Mucosa of rectum (tissue), 2 donors: ENCODE data around the gene KLHDC8A.

Experiments used
- H3K27ac ChIP-seq, 2 donors: one replicate each; pipeline ENCODE4 v1.7.0; 2013; ENCODE audit warnings: inconsistent platforms in 2 of 2, low read depth in 2 of 2, low read length in 2 of 2
- H3K27me3 ChIP-seq, 2 donors: one replicate each; pipeline ENCODE4 v1.7.0; 2013; ENCODE audit warnings: low read length in 2 of 2; ENCODE audit not compliant: control insufficient read depth in 2 of 2, insufficient read depth in 2 of 2
- H3K36me3 ChIP-seq, 2 donors: one replicate each; pipeline ENCODE4 v1.7.0; 2013; ENCODE audit warnings: low read length in 2 of 2; ENCODE audit not compliant: control insufficient read depth in 2 of 2, insufficient read depth in 2 of 2
- H3K4me1 ChIP-seq, 2 donors: one replicate each; pipeline ENCODE4 v1.7.0; 2013; ENCODE audit warnings: low read length in 2 of 2, mild to moderate bottlenecking in 1 of 2; ENCODE audit not compliant: control insufficient read depth in 2 of 2, insufficient read depth in 2 of 2
- H3K4me3 ChIP-seq, 2 donors: one replicate each; pipeline ENCODE4 v1.7.0; 2013; ENCODE audit warnings: low read length in 2 of 2
- H3K9ac ChIP-seq, 2 donors: one replicate each; pipeline ENCODE4 v1.7.0; 2013; ENCODE audit warnings: low read length in 2 of 2, low read depth in 1 of 2, mild to moderate bottlenecking in 1 of 2
- H3K9me3 ChIP-seq, 2 donors: one replicate each; pipeline ENCODE4 v1.7.0; 2013; ENCODE audit warnings: low read length in 2 of 2; ENCODE audit not compliant: control insufficient read depth in 2 of 2
- donor health status: healthy.
- donor health status: Normal muscosa, but diverticular disease.

The KLHDC8A gene

DNA sequence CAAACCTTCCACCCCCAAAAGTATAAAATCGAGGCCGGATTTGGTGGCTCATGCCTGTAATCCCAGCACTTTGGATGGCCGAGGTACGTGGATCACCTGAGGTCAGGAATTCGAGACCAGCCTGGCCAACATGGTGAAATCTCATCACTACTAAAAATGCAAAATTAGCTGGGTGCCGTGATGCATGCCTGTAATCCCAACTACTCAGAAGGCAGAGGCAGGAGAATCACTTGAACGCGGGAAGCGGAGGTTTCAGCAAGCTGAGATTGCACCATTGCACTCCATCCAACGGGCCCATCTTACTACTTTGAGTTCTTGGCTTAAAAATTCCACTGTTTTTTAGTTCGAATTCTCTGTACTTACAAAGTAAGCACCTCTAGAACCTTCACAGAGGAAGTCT is 11.0 kb downstream of the KLHDC8A start:
- H3K4me3 ChIP-seq: no peak overlapping the region
- no peak overlapping the region for H3K27ac ChIP-seq
- H3K36me3 ChIP-seq: no peaks in the 10 kb centered on the region
- peaks cover 7 to 10% of the 10 kb centered on the region in 2 donors for H3K4me1 ChIP-seq
- no peak overlapping the region for H3K9ac ChIP-seq
- H3K27me3 ChIP-seq: peaks cover 18 to 26% of the 10 kb centered on the region in 2 donors
- no peaks in the 10 kb centered on the region for H3K9me3 ChIP-seq

DNA sequence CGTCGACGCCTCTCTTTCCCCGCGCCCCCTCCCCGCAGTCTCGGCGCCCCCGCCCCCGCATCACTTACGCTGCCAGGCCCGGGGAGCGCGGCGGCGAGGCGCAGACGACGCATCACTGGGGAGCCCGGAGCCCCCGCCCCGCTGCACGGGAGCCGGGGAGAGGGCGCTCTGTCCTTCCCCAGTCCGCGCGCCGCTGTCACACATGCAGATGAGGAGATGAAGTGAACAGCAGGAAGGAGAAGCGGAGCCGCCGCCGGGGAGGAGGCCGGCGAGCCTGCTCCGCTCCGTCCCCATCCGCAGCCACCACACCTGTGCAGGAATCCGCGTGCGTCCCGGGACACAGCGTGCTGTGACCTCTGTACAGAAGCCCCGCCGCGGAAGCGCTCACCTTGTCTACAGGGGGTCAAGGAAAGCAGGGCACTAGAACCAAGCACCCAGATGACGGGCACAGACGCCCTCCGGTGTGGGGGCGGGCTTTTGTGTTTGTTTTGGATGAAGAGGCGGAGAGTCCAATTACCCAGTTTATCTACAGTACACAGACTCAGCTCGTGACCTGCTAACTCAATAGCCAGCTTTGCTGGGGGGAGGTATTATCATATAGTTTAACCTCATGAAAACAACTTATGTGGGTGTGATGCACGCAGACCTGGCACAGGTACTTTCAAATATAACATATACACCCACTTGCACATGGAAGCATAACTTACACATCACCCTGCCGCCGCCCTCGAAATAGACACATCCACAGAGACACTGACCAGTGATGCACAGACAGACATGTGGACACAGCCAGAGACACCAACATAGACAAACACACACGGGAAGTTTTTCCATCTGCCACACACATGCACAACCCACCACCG is 12.4 kb downstream of the KLHDC8A start:
- H3K9me3 ChIP-seq: no peaks in the 10 kb centered on the region
- H3K4me1 ChIP-seq: peaks cover 6 to 7% of the 10 kb centered on the region in 2 donors
- no peaks in the 10 kb centered on the region for H3K36me3 ChIP-seq
- peak overlapping the region in 1 of 2 donors; percentile 37 for H3K4me3 ChIP-seq
- peaks cover 18 to 26% of the 10 kb centered on the region in 2 donors for H3K27me3 ChIP-seq
- no peak overlapping the region for H3K27ac ChIP-seq
- H3K9ac ChIP-seq: no peak overlapping the region

GRCh38 chr1:205343431-205344065 is 13.2 kb downstream of the KLHDC8A start:
- Histone ChIP-seq H3K9ac (no peak overlapping the region), H3K36me3 (no peaks in the 10 kb centered on the region), H3K27ac (no peak overlapping the region), H3K4me1 (peaks cover 3 to 7% of the 10 kb centered on the region in 2 donors), H3K4me3 (peak overlapping the region in 1 of 2 donors; percentile 3), H3K27me3 (peaks cover 20 to 26% of the 10 kb centered on the region in 2 donors), H3K9me3 (no peaks in the 10 kb centered on the region)

- Histone ChIP-seq H3K36me3 (no peaks in the 10 kb centered on the region), H3K9me3 (no peaks in the 10 kb centered on the region), H3K9ac (no peak overlapping the region), H3K4me3 (no peak overlapping the region), H3K27ac (no peak overlapping the region), H3K27me3 (peaks cover 20 to 26% of the 10 kb centered on the region in 2 donors), H3K4me1 (peaks cover 3 to 7% of the 10 kb centered on the region in 2 donors)
These were observed 13.7 kb downstream of the KLHDC8A start for GRCh38 chr1:205342986-205343385.

DNA sequence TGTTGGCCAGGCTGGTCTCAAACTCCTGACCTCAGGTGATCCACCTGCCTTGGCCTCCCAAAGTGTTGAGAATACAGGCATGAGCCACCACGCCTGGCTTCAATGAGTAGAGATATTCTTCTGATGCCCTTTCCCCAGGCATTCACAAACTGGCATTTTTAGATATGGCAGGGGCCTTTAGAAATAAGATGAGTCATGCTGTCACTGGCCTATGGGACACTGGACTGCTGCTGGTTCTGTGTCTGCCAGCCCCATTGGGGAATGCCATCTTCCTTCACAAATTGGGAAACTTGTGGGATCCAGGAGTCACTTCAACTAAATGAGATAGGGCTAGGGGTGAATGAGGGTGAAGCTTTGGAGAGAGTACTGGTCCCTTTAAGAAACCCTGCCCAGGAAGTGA is 16.0 kb downstream of the KLHDC8A start:
- H3K27ac ChIP-seq: no peak overlapping the region
- no peak overlapping the region for H3K9ac ChIP-seq
- peaks cover 3 to 7% of the 10 kb centered on the region in 2 donors for H3K4me1 ChIP-seq
- peaks cover 13 to 19% of the 10 kb centered on the region in 2 donors for H3K27me3 ChIP-seq
- H3K4me3 ChIP-seq: no peak overlapping the region
- no peaks in the 10 kb centered on the region for H3K9me3 ChIP-seq
- no peaks in the 10 kb centered on the region for H3K36me3 ChIP-seq

GRCh38 chr1:205339717-205340116 is 17.0 kb downstream of the KLHDC8A start:
- Histone ChIP-seq H3K36me3 (no peaks in the 10 kb centered on the region), H3K9ac (no peak overlapping the region), H3K27ac (no peak overlapping the region), H3K4me1 (peaks cover 3 to 7% of the 10 kb centered on the region in 2 donors), H3K4me3 (no peak overlapping the region), H3K9me3 (no peaks in the 10 kb centered on the region), H3K27me3 (peaks cover 9 to 13% of the 10 kb centered on the region in 2 donors)

DNA sequence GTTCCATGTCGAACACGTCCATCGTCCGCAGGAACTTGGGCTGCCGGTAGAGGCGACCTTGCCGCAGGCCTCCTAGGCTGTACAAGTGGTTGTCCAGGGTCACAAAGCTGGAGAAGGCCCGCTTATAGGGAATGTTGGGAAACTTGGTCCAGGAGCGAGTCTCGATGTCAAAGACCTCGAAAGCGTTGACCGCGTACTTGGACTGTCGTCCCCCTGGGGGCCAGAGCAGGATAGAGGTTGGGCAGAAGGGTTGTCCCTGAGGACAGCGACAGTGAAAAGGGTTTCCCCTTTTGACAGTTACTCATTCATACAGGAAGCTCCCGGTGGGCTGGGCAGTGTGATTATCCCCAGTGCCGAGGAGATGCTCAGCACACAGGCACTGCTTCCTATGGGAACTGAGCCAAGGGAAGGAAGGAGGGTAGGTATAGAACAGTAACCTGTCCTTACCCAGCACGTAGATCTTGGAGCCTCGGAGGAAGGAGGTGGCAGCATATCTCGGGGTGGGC is 17.5 kb downstream of the KLHDC8A start:
- Histone ChIP-seq H3K9me3 (no peaks in the 10 kb centered on the region), H3K27me3 (peaks cover 5 to 8% of the 10 kb centered on the region in 2 donors), H3K9ac (no peak overlapping the region), H3K27ac (no peak overlapping the region), H3K36me3 (no peaks in the 10 kb centered on the region), H3K4me3 (no peak overlapping the region), H3K4me1 (peaks cover 2 to 3% of the 10 kb centered on the region in 2 donors)

GRCh38 chr1:205338011-205338410 is 18.7 kb downstream of the KLHDC8A start:
- H3K9ac ChIP-seq: no peak overlapping the region
- H3K9me3 ChIP-seq: no peaks in the 10 kb centered on the region
- peaks cover 2% of the 10 kb centered on the region in 2 donors for H3K27me3 ChIP-seq
- no peaks in the 10 kb centered on the region for H3K4me1 ChIP-seq
- no peaks in the 10 kb centered on the region for H3K36me3 ChIP-seq
- H3K27ac ChIP-seq: no peak overlapping the region
- no peak overlapping the region for H3K4me3 ChIP-seq

DNA sequence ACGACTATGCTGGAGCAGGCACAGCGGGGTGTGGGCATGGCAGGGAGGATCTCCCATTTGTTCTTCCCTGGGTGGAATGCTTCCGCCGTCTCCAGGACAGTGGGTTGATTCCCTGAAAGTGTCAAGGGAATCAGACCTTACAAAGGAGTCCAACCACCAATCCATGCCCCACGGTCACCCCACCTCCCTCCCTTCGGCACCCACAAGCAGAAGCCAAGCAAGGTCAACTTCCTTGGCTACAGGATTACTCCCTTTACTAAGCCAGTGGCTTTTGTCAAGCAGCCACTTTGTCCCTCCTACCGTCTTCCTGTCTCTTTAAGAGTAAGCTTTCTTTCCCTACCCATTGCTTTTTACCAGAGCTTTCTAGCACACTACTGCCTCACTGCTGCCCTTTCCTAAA is 19.2 kb downstream of the KLHDC8A start:
- Histone ChIP-seq H3K27me3 (peaks cover 0 to 2% of the 10 kb centered on the region in 2 donors), H3K4me1 (no peaks in the 10 kb centered on the region), H3K27ac (no peak overlapping the region), H3K9ac (no peak overlapping the region), H3K9me3 (no peaks in the 10 kb centered on the region), H3K36me3 (no peaks in the 10 kb centered on the region), H3K4me3 (no peak overlapping the region)

DNA sequence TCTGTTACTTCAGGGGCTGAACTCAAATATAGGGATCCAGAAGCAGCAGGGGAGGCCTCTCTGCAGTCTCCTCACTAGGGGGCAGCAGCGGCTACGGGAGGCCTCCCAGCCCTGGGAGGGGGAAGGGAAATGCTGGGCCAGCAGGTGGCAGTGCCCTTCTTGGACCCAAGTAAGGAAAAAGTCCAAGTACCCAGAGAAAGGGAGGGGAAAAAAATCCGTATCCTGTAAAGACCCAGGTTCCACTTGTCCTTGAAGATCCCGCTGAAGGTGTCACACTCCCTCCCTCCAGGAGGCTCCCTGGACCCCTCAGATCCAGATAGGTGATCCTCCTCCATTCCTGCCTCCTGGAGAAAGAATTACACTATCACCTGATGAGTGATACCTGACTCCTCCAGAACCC is 21.0 kb downstream of the KLHDC8A start:
- Histone ChIP-seq H3K9ac (no peak overlapping the region), H3K4me3 (no peak overlapping the region), H3K27ac (no peak overlapping the region)

More for the DNA sequence above, 21.0 kb downstream of the KLHDC8A start:
- no peaks in the 10 kb centered on the region for H3K9me3 ChIP-seq
- peaks cover 0 to 2% of the 10 kb centered on the region in 2 donors for H3K27me3 ChIP-seq
- H3K36me3 ChIP-seq: no peaks in the 10 kb centered on the region
- no peaks in the 10 kb centered on the region for H3K4me1 ChIP-seq
